ENCODE data around the gene DPP6.

DPP6 gene

DNA sequence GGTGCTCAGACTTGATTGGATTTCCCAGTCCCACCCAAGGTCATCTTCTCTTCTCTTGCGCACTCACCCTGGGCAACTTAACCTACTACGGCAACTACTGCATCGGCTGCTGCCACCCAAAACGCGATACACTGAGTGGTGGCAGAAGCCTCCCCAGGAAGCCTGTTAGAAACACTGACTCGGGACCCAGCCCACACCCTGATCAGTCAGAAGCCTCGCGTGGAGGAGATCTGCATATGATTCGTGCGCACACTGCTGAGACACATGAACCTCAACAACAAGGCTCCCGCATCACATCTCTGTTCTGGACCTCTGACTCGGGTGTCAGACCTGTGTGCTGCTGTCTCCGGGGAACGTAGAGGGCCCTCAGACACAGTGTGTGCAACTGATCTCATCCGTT, 531.3 kb downstream of the DPP6 start:
- Histone ChIP-seq H3K9me3 (ENCODE audit: low read depth, low read length) (no peaks in the 10 kb centered on the region), H3K4me3 (no peak overlapping the region), H3K36me3 (ENCODE audit: insufficient read depth, low read length) (no peaks in the 10 kb centered on the region), H3K27ac (no peak overlapping the region), H3K9ac (ENCODE audit: insufficient read length) (no peak overlapping the region)
- no peak for DNase-seq (ENCODE audit: low read depth, low spot score)
- TF ChIP-seq EZH2 (IDR thresholded peaks at IDR 0.05) (no peak), POLR2AphosphoS5 (IDR thresholded peaks at IDR 0.05; ENCODE audit: borderline replicate concordance, low read depth, low read length) (no peak), FOXP2 (optimal IDR thresholded peaks at IDR 0.05; ENCODE audit: control extremely low read depth, extremely low read length, insufficient read depth) (no peak)

DNA sequence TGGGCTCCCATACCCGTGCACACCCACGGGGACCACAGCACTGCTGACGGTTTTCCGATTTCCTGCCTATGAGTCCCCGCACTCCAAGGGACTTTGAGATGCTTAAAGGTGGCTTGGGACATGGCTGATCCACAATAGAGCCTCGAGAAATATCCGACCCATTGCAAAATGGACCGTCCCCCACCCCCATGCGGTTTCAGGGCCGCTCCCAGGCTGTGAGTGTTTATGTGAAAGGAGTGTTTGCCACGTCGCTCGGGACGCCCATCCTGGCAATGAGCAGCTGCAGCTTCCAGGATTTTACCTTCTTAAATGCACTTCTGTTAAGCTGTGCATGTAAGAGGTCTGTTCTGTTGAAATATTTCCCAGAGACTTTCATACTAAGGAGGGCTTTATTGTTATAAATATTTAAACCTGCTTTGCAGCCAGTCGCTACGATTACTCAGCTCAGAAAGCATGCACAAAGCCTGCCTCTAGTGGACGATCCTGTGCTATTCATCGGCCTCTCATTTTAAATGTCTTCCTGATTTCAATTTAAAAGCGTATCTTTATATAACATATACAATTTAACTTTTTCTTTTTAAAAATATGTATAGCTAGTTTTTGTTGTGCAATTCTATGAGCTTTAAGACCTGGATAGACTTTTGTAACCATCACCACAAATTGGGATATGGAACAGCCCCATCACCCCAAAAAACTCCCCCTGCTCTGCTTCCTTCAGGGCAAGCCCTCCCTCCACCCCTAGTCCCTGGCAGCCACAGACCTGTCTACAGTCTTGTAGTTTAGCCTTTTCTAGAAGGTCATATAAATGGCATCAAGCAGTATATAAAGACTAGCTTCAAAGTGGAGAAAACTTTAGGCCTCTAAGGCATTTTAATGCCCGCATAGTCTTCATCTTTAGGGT, 532.4 kb downstream of the DPP6 start:
- TF ChIP-seq EZH2 (IDR thresholded peaks at IDR 0.05): no peak
- TF ChIP-seq FOXP2 (optimal IDR thresholded peaks at IDR 0.05; ENCODE audit: control extremely low read depth, extremely low read length, insufficient read depth): no peak
- no peak for TF ChIP-seq POLR2AphosphoS5 (IDR thresholded peaks at IDR 0.05; ENCODE audit: borderline replicate concordance, low read depth, low read length)
- H3K4me3 ChIP-seq: no peak overlapping the region
- no peaks in the 10 kb centered on the region for H3K36me3 ChIP-seq (ENCODE audit: insufficient read depth, low read length)
- no peak overlapping the region for H3K9ac ChIP-seq (ENCODE audit: insufficient read length)
- no peak for DNase-seq (ENCODE audit: low read depth, low spot score)
- H3K9me3 ChIP-seq (ENCODE audit: low read depth, low read length): no peaks in the 10 kb centered on the region
- H3K27ac ChIP-seq: no peak overlapping the region

DNA sequence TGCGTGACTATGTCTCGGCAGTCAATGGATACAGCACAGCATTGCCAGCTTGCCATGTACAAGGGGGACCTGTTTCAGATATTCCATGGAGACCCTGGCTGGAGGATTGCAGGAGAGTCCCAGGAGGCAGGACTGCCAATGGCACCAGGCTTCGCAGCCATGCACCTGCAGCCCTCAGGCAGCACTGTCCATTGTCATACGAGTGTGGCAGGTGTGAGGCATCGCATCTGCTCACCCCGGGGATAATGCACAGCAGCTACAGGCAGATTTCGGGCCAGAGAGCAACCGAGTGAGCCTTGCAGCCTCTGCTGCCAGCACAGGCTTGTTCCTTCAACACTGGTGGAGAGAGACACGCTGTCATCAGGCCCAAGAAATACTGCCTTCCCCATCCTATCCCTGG, 535.6 kb downstream of the DPP6 start:
- Histone ChIP-seq H3K27ac (no peak overlapping the region), H3K36me3 (ENCODE audit: insufficient read depth, low read length) (no peaks in the 10 kb centered on the region), H3K4me3 (no peak overlapping the region), H3K9ac (ENCODE audit: insufficient read length) (no peak overlapping the region), H3K9me3 (ENCODE audit: low read depth, low read length) (no peaks in the 10 kb centered on the region)
- no peak for DNase-seq (ENCODE audit: low read depth, low spot score)
- no peak for TF ChIP-seq EZH2 (IDR thresholded peaks at IDR 0.05)
- TF ChIP-seq FOXP2 (optimal IDR thresholded peaks at IDR 0.05; ENCODE audit: control extremely low read depth, extremely low read length, insufficient read depth): no peak
- no peak for TF ChIP-seq POLR2AphosphoS5 (IDR thresholded peaks at IDR 0.05; ENCODE audit: borderline replicate concordance, low read depth, low read length)

DNA sequence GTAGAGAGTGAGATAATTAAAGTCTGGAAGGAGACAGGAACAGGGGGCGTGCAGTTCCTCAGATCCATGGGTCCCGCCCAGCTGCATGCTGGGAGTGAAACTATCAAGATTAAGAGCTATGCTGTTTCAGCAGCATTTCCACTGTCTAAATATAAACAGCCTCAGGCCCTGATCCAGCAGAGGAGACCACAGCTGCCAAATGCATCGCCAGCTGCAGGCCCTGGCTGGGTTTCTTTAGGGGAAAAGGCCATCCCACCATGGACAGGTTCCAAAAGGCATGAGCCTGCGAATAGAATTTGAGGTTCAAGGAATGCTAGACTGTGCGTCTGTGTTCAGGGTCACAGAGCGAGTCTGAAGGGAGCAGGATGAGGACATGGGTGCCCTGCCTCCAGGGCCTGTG, 539.3 kb downstream of the DPP6 start:
- no peak for DNase-seq (ENCODE audit: low read depth, low spot score)
- Histone ChIP-seq H3K36me3 (ENCODE audit: insufficient read depth, low read length) (no peaks in the 10 kb centered on the region), H3K4me3 (no peak overlapping the region), H3K27ac (no peak overlapping the region), H3K9ac (ENCODE audit: insufficient read length) (no peak overlapping the region), H3K9me3 (ENCODE audit: low read depth, low read length) (no peaks in the 10 kb centered on the region)
- TF ChIP-seq POLR2AphosphoS5 (IDR thresholded peaks at IDR 0.05; ENCODE audit: borderline replicate concordance, low read depth, low read length) (no peak), FOXP2 (optimal IDR thresholded peaks at IDR 0.05; ENCODE audit: control extremely low read depth, extremely low read length, insufficient read depth) (no peak), EZH2 (IDR thresholded peaks at IDR 0.05) (no peak)

DNA sequence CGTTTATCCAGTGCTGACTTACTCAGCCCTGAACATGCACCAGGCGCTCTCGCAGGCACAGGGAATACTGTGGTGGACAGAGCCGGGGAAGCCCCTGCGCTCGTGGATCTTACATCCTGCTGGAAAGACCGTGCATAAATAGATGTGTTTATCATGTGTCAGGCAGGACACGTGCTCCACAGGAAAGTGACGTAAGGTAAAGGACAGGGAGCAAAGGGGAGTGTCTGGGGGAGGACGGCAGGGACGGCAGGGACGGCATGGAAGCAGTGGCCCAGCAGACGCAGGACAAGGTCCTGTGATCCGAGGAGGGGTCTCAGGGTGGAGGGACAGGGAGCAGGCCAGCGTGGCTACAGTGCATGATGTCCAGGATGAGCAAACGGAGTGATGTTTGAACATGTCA, 540.2 kb downstream of the DPP6 start:
- Histone ChIP-seq H3K27ac (no peak overlapping the region), H3K9me3 (ENCODE audit: low read depth, low read length) (no peaks in the 10 kb centered on the region), H3K4me3 (no peak overlapping the region), H3K9ac (ENCODE audit: insufficient read length) (no peak overlapping the region), H3K36me3 (ENCODE audit: insufficient read depth, low read length) (no peaks in the 10 kb centered on the region)
- TF ChIP-seq POLR2AphosphoS5 (IDR thresholded peaks at IDR 0.05; ENCODE audit: borderline replicate concordance, low read depth, low read length) (no peak), FOXP2 (optimal IDR thresholded peaks at IDR 0.05; ENCODE audit: control extremely low read depth, extremely low read length, insufficient read depth) (no peak), EZH2 (IDR thresholded peaks at IDR 0.05) (no peak)
- DNase-seq (ENCODE audit: low read depth, low spot score): no peak

DNA sequence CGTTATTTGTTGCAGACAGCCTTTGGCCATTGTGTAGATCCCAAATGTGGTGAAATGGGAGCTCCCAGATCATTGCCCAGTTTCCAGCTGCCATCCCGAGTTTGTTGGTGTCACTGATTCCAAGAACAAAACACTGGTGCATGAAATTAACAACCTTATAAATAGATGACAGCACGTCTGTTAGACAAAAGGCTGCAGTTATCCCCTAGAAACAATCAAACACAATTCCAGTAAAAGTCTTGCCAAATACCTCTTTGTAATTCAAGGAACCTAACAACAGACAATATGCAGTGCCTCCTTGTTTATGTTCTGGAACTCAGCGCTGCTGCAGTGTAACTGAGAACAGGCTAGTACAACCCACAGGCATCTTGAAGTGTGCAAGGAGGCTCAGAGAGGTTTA, 546.2 kb downstream of the DPP6 start:
- TF ChIP-seq POLR2AphosphoS5 (IDR thresholded peaks at IDR 0.05; ENCODE audit: borderline replicate concordance, low read depth, low read length) (no peak), FOXP2 (optimal IDR thresholded peaks at IDR 0.05; ENCODE audit: control extremely low read depth, extremely low read length, insufficient read depth) (no peak), EZH2 (IDR thresholded peaks at IDR 0.05) (no peak)
- H3K9ac ChIP-seq (ENCODE audit: insufficient read length): no peak overlapping the region
- H3K9me3 ChIP-seq (ENCODE audit: low read depth, low read length): no peaks in the 10 kb centered on the region
- no peak overlapping the region for H3K4me3 ChIP-seq
- H3K36me3 ChIP-seq (ENCODE audit: insufficient read depth, low read length): no peaks in the 10 kb centered on the region
- DNase-seq (ENCODE audit: low read depth, low spot score): no peak
- H3K27ac ChIP-seq: no peak overlapping the region

DNA sequence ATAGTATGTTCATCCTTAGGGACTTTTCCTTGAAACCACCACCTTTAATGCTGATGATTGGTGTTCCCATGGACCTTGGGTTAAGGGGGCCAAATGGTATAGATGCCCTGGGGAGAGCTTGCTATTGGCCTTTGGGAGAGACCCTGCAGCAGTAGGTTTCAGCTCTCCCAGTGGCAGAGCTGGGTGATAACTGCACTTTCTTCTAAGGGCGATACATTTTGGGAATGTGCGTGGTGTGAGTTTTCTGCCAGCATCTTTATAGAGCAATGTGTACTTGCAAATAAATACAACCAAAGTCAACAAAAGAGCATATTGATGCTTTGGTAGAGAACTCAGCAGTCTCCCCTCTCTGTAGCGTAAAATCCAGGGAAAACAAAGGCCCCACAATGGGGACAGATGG, 546.7 kb downstream of the DPP6 start:
- no peaks in the 10 kb centered on the region for H3K9me3 ChIP-seq (ENCODE audit: low read depth, low read length)
- TF ChIP-seq EZH2 (IDR thresholded peaks at IDR 0.05) (no peak), POLR2AphosphoS5 (IDR thresholded peaks at IDR 0.05; ENCODE audit: borderline replicate concordance, low read depth, low read length) (no peak), FOXP2 (optimal IDR thresholded peaks at IDR 0.05; ENCODE audit: control extremely low read depth, extremely low read length, insufficient read depth) (no peak)
- H3K36me3 ChIP-seq (ENCODE audit: insufficient read depth, low read length): no peaks in the 10 kb centered on the region
- H3K9ac ChIP-seq (ENCODE audit: insufficient read length): no peak overlapping the region
- DNase-seq (ENCODE audit: low read depth, low spot score): no peak
- H3K4me3 ChIP-seq: no peak overlapping the region
- no peak overlapping the region for H3K27ac ChIP-seq

DNA sequence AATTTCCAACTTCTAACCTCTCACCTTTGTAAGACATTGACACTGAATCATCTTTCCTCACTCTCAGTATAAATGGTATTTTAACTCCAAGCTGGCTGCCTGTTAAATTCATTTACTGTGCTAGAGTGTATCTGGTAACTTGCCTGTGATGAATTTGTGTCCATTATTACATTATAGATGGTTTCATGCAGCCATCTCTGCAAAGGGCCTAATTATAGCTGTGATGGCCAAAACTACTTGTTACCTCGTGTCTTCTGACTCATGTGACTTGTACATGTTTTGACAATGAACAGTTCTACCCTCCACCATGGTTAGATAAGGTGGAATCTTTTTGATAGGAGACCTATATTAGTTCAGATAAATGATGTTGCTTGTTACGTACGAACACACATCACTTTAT, 558.7 kb downstream of the DPP6 start:
- no peak overlapping the region for H3K27ac ChIP-seq
- no peak overlapping the region for H3K9ac ChIP-seq (ENCODE audit: insufficient read length)
- H3K4me3 ChIP-seq: no peak overlapping the region
- TF ChIP-seq FOXP2 (optimal IDR thresholded peaks at IDR 0.05; ENCODE audit: control extremely low read depth, extremely low read length, insufficient read depth): no peak
- TF ChIP-seq EZH2 (IDR thresholded peaks at IDR 0.05): no peak
- TF ChIP-seq POLR2AphosphoS5 (IDR thresholded peaks at IDR 0.05; ENCODE audit: borderline replicate concordance, low read depth, low read length): no peak
- no peaks in the 10 kb centered on the region for H3K9me3 ChIP-seq (ENCODE audit: low read depth, low read length)
- H3K36me3 ChIP-seq (ENCODE audit: insufficient read depth, low read length): no peaks in the 10 kb centered on the region
- no peak for DNase-seq (ENCODE audit: low read depth, low spot score)
